HG02885 (cell line): Measurements from ENCODE around the gene TBC1D21.

ENCODE experiments used
- ATAC-seq: cut with Tn5 transposase; IDR thresholded peaks from one replicate; pipeline ENCODE4 v1.9.1; 2021; ENCODE audit warnings: mild to moderate bottlenecking; ENCODE audit not compliant: unreplicated experiment, poor library complexity

Gene TBC1D21

GRCh38 chr15:73873456-73873855 is at the start of gene TBC1D21:
Gene TBC1D21, plus strand, starts transcription at chr15:73873564. Its CDS starts 146 bp downstream, at chr15:73873710.
- no peak for ATAC-seq

GRCh38 chr15:73826711-73827251 is 46.6 kb upstream of the TBC1D21 start:
- ATAC-seq: no peak

GRCh38 chr15:73829523-73829922 is 43.8 kb upstream of the TBC1D21 start:
- no peak for ATAC-seq

GRCh38 chr15:73832657-73833056 is 40.7 kb upstream of the TBC1D21 start:
- ATAC-seq: no peak

GRCh38 chr15:73836845-73837244 is 36.5 kb upstream of the TBC1D21 start:
- no peak for ATAC-seq

- ATAC-seq: no peak
These were observed 34.4 kb upstream of the TBC1D21 start for GRCh38 chr15:73838831-73839426.

GRCh38 chr15:73839699-73840377 is 33.5 kb upstream of the TBC1D21 start:
- ATAC-seq: no peak

- no peak for ATAC-seq
These were observed 32.6 kb upstream of the TBC1D21 start for GRCh38 chr15:73840771-73841170.

GRCh38 chr15:73841756-73842725 is 31.3 kb upstream of the TBC1D21 start:
- ATAC-seq: no peak

- ATAC-seq: no peak
These were observed 29.6 kb upstream of the TBC1D21 start for GRCh38 chr15:73843787-73844186.

- ATAC-seq: no peak
These were observed 29.0 kb upstream of the TBC1D21 start for GRCh38 chr15:73844356-73844755.

- ATAC-seq: no peak
These were observed 27.9 kb upstream of the TBC1D21 start for GRCh38 chr15:73845507-73845906.

GRCh38 chr15:73845907-73846306 is 27.5 kb upstream of the TBC1D21 start:
- no peak for ATAC-seq

GRCh38 chr15:73849641-73850040 is 23.7 kb upstream of the TBC1D21 start:
- no peak for ATAC-seq

- no peak for ATAC-seq
These were observed 23.1 kb upstream of the TBC1D21 start for GRCh38 chr15:73850228-73850627.

GRCh38 chr15:73851689-73852088 is 21.7 kb upstream of the TBC1D21 start:
- no peak for ATAC-seq

- ATAC-seq: no peak
These were observed 20.9 kb upstream of the TBC1D21 start for GRCh38 chr15:73852507-73852906.

GRCh38 chr15:73854265-73854664 is 19.1 kb upstream of the TBC1D21 start:
- no peak for ATAC-seq

GRCh38 chr15:73856458-73857192 is 16.7 kb upstream of the TBC1D21 start:
- ATAC-seq: no peak
